ENCODE results near the gene OR8B12.

- TF ChIP-seq YY1 (IDR thresholded peaks at IDR 0.05; ENCODE audit: low read depth): no peak
- no peak for TF ChIP-seq EP300 (IDR thresholded peaks at IDR 0.05; ENCODE audit: borderline replicate concordance)
- TF ChIP-seq USF1 (IDR thresholded peaks at IDR 0.05): no peak
Observed at GRCh38 chr11:124583781-124584180, 40.3 kb upstream of the OR8B12 start.
